ENCODE data around the gene TRUB1.
A peak's percentile ranks its signal among the peaks of the same experiment; 100 is the strongest.
"Not testable (repeated sequence)": the region's sequence is repeated elsewhere in the genome, so short reads cannot be mapped to it uniquely, and the experiment has no call there.

TRUB1 gene

GRCh38 chr10:114933995-114934394, 4.0 kb upstream of the TRUB1 start:
- H3K9me3 Mint-ChIP-seq; H3K4me3 Mint-ChIP-seq; H3K27ac Mint-ChIP-seq; H3K36me3 Mint-ChIP-seq (ENCODE audit: low read depth); DNase-seq; H3K27me3 Mint-ChIP-seq: not testable (repeated sequence)
- peaks cover 21% of the 10 kb centered on the region for H3K4me1 Mint-ChIP-seq (ENCODE audit: low read depth)

- H3K27me3 Mint-ChIP-seq = no peaks in the 10 kb centered on the region
- peak overlapping the region; percentile 96 for H3K4me3 Mint-ChIP-seq
- no peaks in the 10 kb centered on the region for H3K9me3 Mint-ChIP-seq
- H3K4me1 Mint-ChIP-seq (ENCODE audit: low read depth) = peaks cover 38% of the 10 kb centered on the region
- H3K27ac Mint-ChIP-seq = peak overlapping the region; percentile 96
- no peak for DNase-seq
- peaks cover 39% of the 10 kb centered on the region for H3K36me3 Mint-ChIP-seq (ENCODE audit: low read depth)
Measured at GRCh38 chr10:114938856-114939193, 830 bp downstream of the TRUB1 start.

GRCh38 chr10:114940735-114941134, 2.7 kb downstream of the TRUB1 start:
- Mint-ChIP-seq H3K27ac (peak overlapping the region; percentile 11), H3K4me1 (ENCODE audit: low read depth) (peaks cover 37% of the 10 kb centered on the region), H3K9me3 (no peaks in the 10 kb centered on the region), H3K4me3 (no peak overlapping the region), H3K36me3 (ENCODE audit: low read depth) (peaks cover 54% of the 10 kb centered on the region), H3K27me3 (no peaks in the 10 kb centered on the region)
- DNase-seq = no peak

DNA sequence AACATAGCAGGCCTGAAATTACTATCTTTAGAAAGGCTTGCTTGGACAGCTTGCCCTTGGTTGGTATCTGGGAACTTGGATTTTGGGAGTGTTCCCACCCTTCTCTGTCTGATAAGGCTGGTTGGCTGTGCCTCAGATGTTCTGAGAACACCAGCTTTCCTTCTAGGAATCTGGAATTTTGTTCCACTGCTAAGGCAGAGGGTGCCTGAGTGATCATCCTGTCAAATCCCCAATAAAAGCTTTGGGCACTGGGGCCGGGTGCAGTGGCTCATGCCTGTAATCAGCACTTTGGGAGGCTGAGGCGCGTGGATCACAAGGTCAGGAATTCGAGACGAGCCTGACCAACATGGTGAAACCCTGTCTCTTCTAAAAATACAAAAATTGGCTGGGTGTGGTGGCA, 5.0 kb downstream of the TRUB1 start:
- no peak overlapping the region for H3K4me3 Mint-ChIP-seq
- H3K36me3 Mint-ChIP-seq (ENCODE audit: low read depth) = peaks cover 73% of the 10 kb centered on the region
- no peaks in the 10 kb centered on the region for H3K9me3 Mint-ChIP-seq
- H3K4me1 Mint-ChIP-seq (ENCODE audit: low read depth) = peaks cover 39% of the 10 kb centered on the region
- no peaks in the 10 kb centered on the region for H3K27me3 Mint-ChIP-seq
- no peak overlapping the region for H3K27ac Mint-ChIP-seq
- no peak for DNase-seq

- H3K27me3 Mint-ChIP-seq = no peaks in the 10 kb centered on the region
- peaks cover 76% of the 10 kb centered on the region for H3K36me3 Mint-ChIP-seq (ENCODE audit: low read depth)
- H3K27ac Mint-ChIP-seq = no peak overlapping the region
- DNase-seq = no peak
- no peaks in the 10 kb centered on the region for H3K9me3 Mint-ChIP-seq
- peaks cover 60% of the 10 kb centered on the region for H3K4me1 Mint-ChIP-seq (ENCODE audit: low read depth)
- no peak overlapping the region for H3K4me3 Mint-ChIP-seq
Measured at GRCh38 chr10:114953047-114953446, 15.1 kb downstream of the TRUB1 start.

GRCh38 chr10:114955984-114956383, 18.0 kb downstream of the TRUB1 start:
- Mint-ChIP-seq H3K4me1 (ENCODE audit: low read depth) (peaks cover 40% of the 10 kb centered on the region), H3K9me3 (no peaks in the 10 kb centered on the region), H3K4me3 (no peak overlapping the region), H3K27ac (no peak overlapping the region), H3K27me3 (no peaks in the 10 kb centered on the region), H3K36me3 (ENCODE audit: low read depth) (peaks cover 70% of the 10 kb centered on the region)
- DNase-seq = no peak

DNA sequence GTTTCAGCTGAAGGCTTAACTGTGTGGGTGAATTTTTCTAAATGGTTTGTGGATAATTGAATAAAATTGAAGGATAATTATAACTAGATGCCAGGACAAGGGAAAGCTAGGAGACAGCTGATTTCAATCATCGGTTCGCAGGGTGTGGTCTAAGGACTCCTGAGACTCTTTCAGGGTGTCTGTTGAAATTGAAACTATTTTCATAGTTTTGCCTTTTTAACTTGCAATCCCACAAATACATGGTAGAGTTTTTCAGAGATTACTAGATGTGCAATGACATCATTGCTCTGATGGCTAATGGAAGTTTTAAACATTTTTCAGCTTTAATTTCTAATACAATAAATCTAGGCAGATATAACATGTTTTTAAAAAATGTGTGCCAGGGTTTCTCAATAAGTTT, 18.5 kb downstream of the TRUB1 start:
- H3K27ac Mint-ChIP-seq = peak overlapping the region; percentile 51
- no peak overlapping the region for H3K4me3 Mint-ChIP-seq

DNA sequence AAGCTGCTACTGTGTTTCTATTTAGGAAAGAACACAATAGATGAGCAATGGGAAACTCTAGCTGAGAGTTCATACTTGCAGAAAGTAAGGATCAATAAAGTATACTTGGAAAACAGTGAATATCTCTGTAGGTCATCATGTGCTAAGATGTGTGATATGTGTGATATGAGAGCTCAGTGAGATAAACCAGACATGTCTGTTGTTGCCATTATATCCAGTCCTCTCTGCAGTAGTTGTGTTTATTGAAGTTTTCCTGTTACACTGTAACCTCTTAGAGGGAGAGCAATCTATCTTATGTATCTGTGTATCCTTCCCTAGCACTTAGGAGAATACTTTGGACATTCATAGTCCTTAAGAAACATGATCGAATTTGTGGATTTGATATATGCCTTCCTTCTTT, 19.1 kb downstream of the TRUB1 start:
- H3K27me3 Mint-ChIP-seq = no peaks in the 10 kb centered on the region
- H3K4me1 Mint-ChIP-seq (ENCODE audit: low read depth) = peaks cover 42% of the 10 kb centered on the region
- no peak overlapping the region for H3K4me3 Mint-ChIP-seq
- peaks cover 68% of the 10 kb centered on the region for H3K36me3 Mint-ChIP-seq (ENCODE audit: low read depth)
- no peak for DNase-seq
- H3K27ac Mint-ChIP-seq = no peak overlapping the region
- no peaks in the 10 kb centered on the region for H3K9me3 Mint-ChIP-seq

More for the DNA sequence above, 18.5 kb downstream of the TRUB1 start:
- Mint-ChIP-seq H3K9me3 (no peaks in the 10 kb centered on the region), H3K27me3 (no peaks in the 10 kb centered on the region), H3K36me3 (ENCODE audit: low read depth) (peaks cover 70% of the 10 kb centered on the region), H3K4me1 (ENCODE audit: low read depth) (peaks cover 41% of the 10 kb centered on the region)
- no peak for DNase-seq

GRCh38 chr10:114957673-114958072, 19.7 kb downstream of the TRUB1 start:
- no peaks in the 10 kb centered on the region for H3K27me3 Mint-ChIP-seq
- no peak for DNase-seq
- H3K36me3 Mint-ChIP-seq (ENCODE audit: low read depth) = peaks cover 68% of the 10 kb centered on the region
- H3K4me3 Mint-ChIP-seq = no peak overlapping the region
- no peak overlapping the region for H3K27ac Mint-ChIP-seq
- H3K9me3 Mint-ChIP-seq = peaks cover 4% of the 10 kb centered on the region
- peaks cover 46% of the 10 kb centered on the region for H3K4me1 Mint-ChIP-seq (ENCODE audit: low read depth)

- DNase-seq = no peak
- Mint-ChIP-seq H3K4me3 (no peak overlapping the region), H3K27ac (no peak overlapping the region), H3K27me3 (no peaks in the 10 kb centered on the region), H3K4me1 (ENCODE audit: low read depth) (peaks cover 31% of the 10 kb centered on the region), H3K9me3 (peaks cover 4% of the 10 kb centered on the region), H3K36me3 (ENCODE audit: low read depth) (peaks cover 62% of the 10 kb centered on the region)
Measured at GRCh38 chr10:114962441-114962840, 24.4 kb downstream of the TRUB1 start.

- DNase-seq = no peak
- H3K4me1 Mint-ChIP-seq (ENCODE audit: low read depth) = peaks cover 31% of the 10 kb centered on the region
- no peak overlapping the region for H3K27ac Mint-ChIP-seq
- no peak overlapping the region for H3K4me3 Mint-ChIP-seq
- H3K27me3 Mint-ChIP-seq = no peaks in the 10 kb centered on the region
- peaks cover 4% of the 10 kb centered on the region for H3K9me3 Mint-ChIP-seq
- H3K36me3 Mint-ChIP-seq (ENCODE audit: low read depth) = peaks cover 63% of the 10 kb centered on the region
Measured at GRCh38 chr10:114963908-114964307, 25.9 kb downstream of the TRUB1 start.

DNA sequence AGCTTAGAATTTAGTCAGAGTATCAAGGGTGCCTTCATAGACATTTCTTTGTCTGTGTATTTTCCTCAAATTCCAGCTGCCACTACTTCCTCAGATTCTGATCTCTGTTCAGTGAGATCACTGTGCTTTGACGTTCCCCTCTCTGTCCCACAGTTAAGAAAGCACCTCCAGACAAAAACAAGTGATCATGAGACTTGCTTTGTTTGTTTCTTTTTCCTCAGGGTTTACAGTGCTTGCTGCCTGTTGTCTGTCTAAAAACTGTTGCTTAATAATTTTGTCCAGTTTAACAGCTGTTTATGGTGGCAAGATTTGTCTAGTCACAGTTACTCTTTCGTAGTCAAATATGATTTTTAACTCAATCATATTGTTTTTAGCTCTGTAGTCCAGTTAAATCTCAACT, 29.1 kb downstream of the TRUB1 start:
- Mint-ChIP-seq H3K4me1 (ENCODE audit: low read depth) (peaks cover 39% of the 10 kb centered on the region), H3K4me3 (no peak overlapping the region), H3K36me3 (ENCODE audit: low read depth) (peaks cover 55% of the 10 kb centered on the region), H3K27me3 (no peaks in the 10 kb centered on the region), H3K27ac (peak overlapping the region; percentile 44), H3K9me3 (peaks cover 4% of the 10 kb centered on the region)
- no peak for DNase-seq

DNA sequence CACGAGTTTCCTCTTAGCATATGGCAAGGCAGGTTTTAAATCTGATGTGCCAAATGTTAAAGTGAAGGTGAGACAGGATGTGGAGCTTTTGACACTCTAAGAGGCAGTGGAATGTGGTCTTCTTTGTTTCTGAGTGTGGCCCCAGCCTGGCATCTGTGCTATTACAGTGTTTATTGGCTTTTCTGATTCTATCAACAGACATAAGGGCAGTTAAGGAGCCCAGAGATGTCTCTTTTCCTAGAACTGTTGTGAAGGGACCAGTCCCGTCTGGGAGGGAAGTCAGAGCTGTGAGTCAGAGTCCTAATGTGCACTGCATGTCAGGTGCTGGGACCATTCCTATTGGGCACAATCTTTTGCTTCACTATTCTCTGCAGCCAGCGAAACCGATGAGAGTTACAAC, 32.5 kb downstream of the TRUB1 start:
- no peak overlapping the region for H3K27ac Mint-ChIP-seq
- H3K27me3 Mint-ChIP-seq = no peaks in the 10 kb centered on the region
- H3K36me3 Mint-ChIP-seq (ENCODE audit: low read depth) = peaks cover 58% of the 10 kb centered on the region
- no peak overlapping the region for H3K4me3 Mint-ChIP-seq
- no peaks in the 10 kb centered on the region for H3K9me3 Mint-ChIP-seq
- H3K4me1 Mint-ChIP-seq (ENCODE audit: low read depth) = peaks cover 29% of the 10 kb centered on the region
- DNase-seq = no peak

- H3K27ac Mint-ChIP-seq = no peak overlapping the region
- no peak overlapping the region for H3K4me3 Mint-ChIP-seq
- peaks cover 60% of the 10 kb centered on the region for H3K36me3 Mint-ChIP-seq (ENCODE audit: low read depth)
- H3K9me3 Mint-ChIP-seq = no peaks in the 10 kb centered on the region
- DNase-seq = no peak
- H3K4me1 Mint-ChIP-seq (ENCODE audit: low read depth) = peaks cover 14% of the 10 kb centered on the region
- H3K27me3 Mint-ChIP-seq = no peaks in the 10 kb centered on the region
Measured at GRCh38 chr10:114973306-114973705, 35.3 kb downstream of the TRUB1 start.

DNA sequence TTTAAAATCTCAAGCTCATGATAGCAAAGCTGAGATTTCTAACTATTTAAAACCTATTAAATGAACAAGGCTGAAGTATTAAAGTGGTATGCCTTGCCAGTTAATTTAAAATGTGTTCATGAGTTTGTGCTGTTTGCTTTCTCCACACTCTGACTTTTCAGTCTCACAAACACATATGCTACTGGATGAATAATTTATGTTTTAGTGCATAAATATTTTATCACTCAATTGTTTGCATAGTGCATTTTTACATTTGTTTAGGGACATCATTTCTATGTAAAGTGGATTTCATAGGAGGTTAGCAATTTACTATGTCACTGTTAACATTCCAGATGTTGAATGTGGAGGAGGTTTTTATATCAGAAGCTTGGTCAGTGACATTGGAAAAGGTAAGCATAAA, 36.0 kb downstream of the TRUB1 start:
- DNase-seq = no peak
- Mint-ChIP-seq H3K27ac (no peak overlapping the region), H3K36me3 (ENCODE audit: low read depth) (peaks cover 64% of the 10 kb centered on the region), H3K9me3 (no peaks in the 10 kb centered on the region), H3K27me3 (no peaks in the 10 kb centered on the region), H3K4me3 (no peak overlapping the region), H3K4me1 (ENCODE audit: low read depth) (peaks cover 11% of the 10 kb centered on the region)

GRCh38 chr10:114974625-114975024, 36.6 kb downstream of the TRUB1 start:
- Mint-ChIP-seq H3K4me3 (no peak overlapping the region), H3K36me3 (ENCODE audit: low read depth) (peaks cover 66% of the 10 kb centered on the region), H3K4me1 (ENCODE audit: low read depth) (peaks cover 9% of the 10 kb centered on the region), H3K27ac (no peak overlapping the region), H3K27me3 (no peaks in the 10 kb centered on the region), H3K9me3 (no peaks in the 10 kb centered on the region)
- no peak for DNase-seq
